ENCODE data around the gene CCDC57. TPM values are rescaled to one million over a fixed set of nuclear protein-coding genes. Genes with fewer than 3 reads are reported as not detected.

Gene CCDC57
- polyA plus RNA-seq, 3 donors = 17.1 to 43.8 (median 20.1) TPM

GRCh38 chr17:82098939-82099763 lies 113.5 kb downstream of the CCDC57 start:
- Mint-ChIP-seq H3K4me3 (peak overlapping the region; percentile 78 to 85), H3K4me1 (peaks cover 19% of the 10 kb centered on the region), H3K36me3 (peaks cover 0 to 2% of the 10 kb centered on the region in 2 donors), H3K27me3 (ENCODE audit: low read depth in 3 of 3) (peaks cover 0 to 4% (median 0%) of the 10 kb centered on the region in 3 donors), H3K9me3 (no peaks in the 10 kb centered on the region), H3K27ac (peak overlapping the region in 6 of 7 donors; percentile 6 to 81 (median 64))
- Histone ChIP-seq H3K9ac (ENCODE audit: insufficient read depth, low read length, poor library complexity, severe bottlenecking) (peak overlapping the region; percentile 77), H3K27ac (ENCODE audit: low read depth in 1 of 2, low read length in 2 of 2) (peak overlapping the region; percentile 62 to 82), H3K9me3 (replicated peaks in 1 of 2; ENCODE audit: control insufficient read depth in 1 of 2, insufficient read depth in 1 of 2, low read length in 2 of 2) (no peaks in the 10 kb centered on the region), H3K4me1 (ENCODE audit: control insufficient read depth in 1 of 2, insufficient read depth in 2 of 2, low read length in 2 of 2) (peaks cover 21 to 37% of the 10 kb centered on the region in 2 donors), H3K4me2 (replicated peaks; ENCODE audit: extremely low read depth, low read length, poor library complexity, severe bottlenecking) (peak overlapping the region; percentile 91), H3K4me3 (replicated peaks in 1 of 3; ENCODE audit: low read depth in 2 of 3, low read length in 3 of 3) (peak overlapping the region; percentile 35 to 73 (median 41)), H2AFZ (ENCODE audit: insufficient read depth, low read depth, low read length, poor library complexity, severe bottlenecking) (peak overlapping the region; percentile 81), H3K79me2 (ENCODE audit: insufficient read depth, low read length) (peaks cover 6% of the 10 kb centered on the region), H4K20me1 (ENCODE audit: insufficient read depth, low read length) (no peaks in the 10 kb centered on the region), H3K36me3 (replicated peaks in 1 of 2; ENCODE audit: control insufficient read depth in 1 of 2, insufficient read depth in 2 of 2, low read length in 2 of 2) (peaks cover 6 to 9% of the 10 kb centered on the region in 2 donors), H3K27me3 (ENCODE audit: control insufficient read depth in 2 of 2, insufficient read depth in 2 of 2, low read length in 2 of 2) (no peaks in the 10 kb centered on the region)
- 5% methylated on average over 78 of the region's 80 CpGs for WGBS (ENCODE audit: insufficient coverage)
- DNase-seq = peak in 2 of 3 donors; percentile 6 to 20
- intact Hi-C loops (cut with micrococcal nuclease) = loop anchor here (1.0 to 10.0 kb wide), 3 partner anchors 34 to 64 kb away; partner anchors contain the start of genes DCXR (in 1 of the 2), DUS1L (in 1 of the 2), GPS1 (in 1 of the 2) and RAC3 (in 1 of the 2)
- no peak for TF ChIP-seq CTCF (IDR thresholded peaks at IDR 0.05)

GRCh38 chr17:82098169-82098938 lies 114.3 kb downstream of the CCDC57 start, which contains the start of gene FASN:
Gene FASN (minus strand): TSS chr17:82098236. CDS start chr17:82096445, 1,791 bp downstream.
- TF ChIP-seq CTCF (IDR thresholded peaks at IDR 0.05) = peak; percentile 57
- Histone ChIP-seq H3K9me3 (replicated peaks in 1 of 2; ENCODE audit: control insufficient read depth in 1 of 2, insufficient read depth in 1 of 2, low read length in 2 of 2) (no peaks in the 10 kb centered on the region), H3K36me3 (replicated peaks in 1 of 2; ENCODE audit: control insufficient read depth in 1 of 2, insufficient read depth in 2 of 2, low read length in 2 of 2) (peaks cover 11 to 13% of the 10 kb centered on the region in 2 donors), H3K4me1 (ENCODE audit: control insufficient read depth in 1 of 2, insufficient read depth in 2 of 2, low read length in 2 of 2) (peaks cover 21 to 37% of the 10 kb centered on the region in 2 donors), H3K27ac (ENCODE audit: low read depth in 1 of 2, low read length in 2 of 2) (peak within 1 kb of the TSS; percentile 73 to 82), H3K4me3 (replicated peaks in 1 of 3; ENCODE audit: low read depth in 2 of 3, low read length in 3 of 3) (peak within 1 kb of the TSS; percentile 36 to 73 (median 43)), H2AFZ (ENCODE audit: insufficient read depth, low read depth, low read length, poor library complexity, severe bottlenecking) (peak within 1 kb of the TSS; percentile 81), H3K27me3 (ENCODE audit: control insufficient read depth in 2 of 2, insufficient read depth in 2 of 2, low read length in 2 of 2) (no peaks in the 10 kb centered on the region), H3K4me2 (replicated peaks; ENCODE audit: extremely low read depth, low read length, poor library complexity, severe bottlenecking) (peak within 1 kb of the TSS; percentile 91), H3K79me2 (ENCODE audit: insufficient read depth, low read length) (peaks cover 6% of the 10 kb centered on the region), H3K9ac (ENCODE audit: insufficient read depth, low read length, poor library complexity, severe bottlenecking) (peak within 1 kb of the TSS; percentile 82), H4K20me1 (ENCODE audit: insufficient read depth, low read length) (no peaks in the 10 kb centered on the region)
- peaks cover 19% of the 10 kb centered on the region for H3K4me1 Mint-ChIP-seq
- WGBS (ENCODE audit: insufficient coverage) = under 1% methylated on average over 105 of the region's 124 CpGs
- peak within 1 kb of the TSS in 1 of 7 donors; percentile 66 for H3K27ac Mint-ChIP-seq
- H3K9me3 Mint-ChIP-seq = no peaks in the 10 kb centered on the region
- peak; percentile 87 to 92 (median 89) for DNase-seq
- H3K36me3 Mint-ChIP-seq = peaks cover 1 to 3% of the 10 kb centered on the region in 2 donors
- H3K27me3 Mint-ChIP-seq (ENCODE audit: low read depth in 3 of 3) = peaks cover 0 to 4% (median 0%) of the 10 kb centered on the region in 3 donors
- intact Hi-C loops (cut with micrococcal nuclease) = loop anchor here (1.0 to 10.0 kb wide), 3 partner anchors 33 to 64 kb away; partner anchors contain the start of genes DCXR (in 1 of the 2), DUS1L (in 1 of the 2), GPS1 (in 1 of the 2) and RAC3 (in 1 of the 2)
- peak within 1 kb of the TSS; percentile 64 to 65 for H3K4me3 Mint-ChIP-seq

Data from CD14-positive monocyte (primary cell).